Measurements from ENCODE around the gene CAPRIN2.

CAPRIN2 gene

DNA sequence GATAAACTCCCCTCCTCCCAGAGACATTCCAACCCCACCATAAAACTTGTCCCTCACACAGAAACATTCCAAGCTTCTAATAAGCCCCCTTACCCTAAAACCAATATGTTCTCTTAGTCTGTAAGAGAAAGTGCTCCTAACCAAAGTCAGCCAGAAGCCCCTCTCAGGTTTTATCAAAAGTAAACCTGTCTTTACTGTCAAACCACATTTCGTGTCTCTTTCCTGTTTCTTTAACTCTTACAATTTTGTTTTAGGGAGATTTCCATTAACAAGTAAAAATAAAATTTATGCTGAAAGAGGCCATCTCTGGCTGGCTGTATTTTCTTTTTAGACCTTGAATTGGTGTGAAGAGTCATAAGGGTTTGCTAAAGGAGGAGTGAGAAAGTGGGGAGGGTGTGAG, 29.8 kb upstream of the CAPRIN2 start:
- no peak overlapping the region for H3K4me3 ChIP-seq (ENCODE audit: low read depth, low read length)
- TF ChIP-seq CTCF (IDR thresholded peaks at IDR 0.05; ENCODE audit: borderline replicate concordance, insufficient read depth, low read depth, low read length) = no peak

DNA sequence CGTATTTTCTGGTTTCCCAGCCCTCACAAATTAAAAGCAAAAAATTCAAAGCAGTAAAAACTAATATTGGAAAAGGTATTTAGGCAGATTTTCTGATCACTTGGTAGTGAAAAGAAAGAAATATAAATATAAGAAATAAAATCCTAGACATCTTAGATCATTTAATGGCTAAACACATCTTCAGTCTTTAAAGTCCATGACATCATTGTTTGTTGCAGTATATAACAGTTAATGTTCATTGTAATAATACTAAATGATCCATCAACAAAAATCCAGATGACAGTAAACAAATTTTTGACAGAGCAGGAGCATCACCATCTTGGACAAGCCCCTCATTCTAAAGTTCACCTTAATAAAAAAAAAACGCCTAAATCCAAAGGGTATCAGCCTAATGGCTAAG, 29.2 kb upstream of the CAPRIN2 start:
- H3K4me3 ChIP-seq (ENCODE audit: low read depth, low read length) = no peak overlapping the region
- TF ChIP-seq CTCF (IDR thresholded peaks at IDR 0.05; ENCODE audit: borderline replicate concordance, insufficient read depth, low read depth, low read length) = no peak

- H3K4me3 ChIP-seq (ENCODE audit: low read depth, low read length) = no peak overlapping the region
- TF ChIP-seq CTCF (IDR thresholded peaks at IDR 0.05; ENCODE audit: borderline replicate concordance, insufficient read depth, low read depth, low read length) = no peak
Observed at GRCh38 chr12:30782316-30783173, 27.8 kb upstream of the CAPRIN2 start.

DNA sequence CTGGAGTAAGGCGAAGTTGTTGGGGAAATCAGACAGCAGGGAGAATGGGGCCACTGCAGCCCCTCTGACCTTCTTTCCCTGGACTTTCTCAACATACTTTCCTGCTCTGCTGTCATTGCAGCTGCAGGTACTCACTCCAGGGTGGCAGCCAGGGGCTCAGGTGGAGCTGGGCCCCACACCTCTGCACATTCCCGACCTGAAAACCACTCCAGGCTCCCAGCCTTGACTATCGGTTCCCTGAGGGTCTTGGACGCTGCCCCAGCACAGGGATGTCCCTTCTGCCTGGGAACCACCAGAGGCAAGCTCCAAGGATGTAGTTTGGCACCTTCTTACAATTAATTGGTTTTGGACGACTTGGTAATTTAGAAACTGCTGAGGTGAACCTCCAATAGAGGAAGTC, 24.8 kb upstream of the CAPRIN2 start:
- H3K4me3 ChIP-seq (ENCODE audit: low read depth, low read length) = no peak overlapping the region
- TF ChIP-seq CTCF (IDR thresholded peaks at IDR 0.05; ENCODE audit: borderline replicate concordance, insufficient read depth, low read depth, low read length) = no peak

- TF ChIP-seq CTCF (IDR thresholded peaks at IDR 0.05; ENCODE audit: borderline replicate concordance, insufficient read depth, low read depth, low read length) = no peak
Observed at GRCh38 chr12:30779178-30779577, 24.4 kb upstream of the CAPRIN2 start.

DNA sequence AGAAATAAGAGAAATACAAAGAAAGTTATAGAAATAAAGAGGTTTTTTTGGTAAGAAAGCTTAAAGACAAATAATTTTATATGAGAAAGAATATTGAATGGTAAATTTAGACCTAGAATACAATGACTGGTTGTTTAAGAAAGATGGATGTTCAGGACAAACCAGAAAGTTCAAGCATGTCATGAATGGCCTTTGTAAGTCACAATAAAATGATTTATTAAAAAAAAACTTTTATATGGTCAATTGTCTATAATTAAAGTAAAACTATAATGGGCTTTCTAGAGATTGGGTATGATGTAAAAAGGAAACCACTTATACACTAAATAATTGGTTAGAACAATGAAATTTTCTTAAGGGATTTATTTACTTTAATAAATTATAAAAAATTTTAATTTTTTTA, 19.8 kb upstream of the CAPRIN2 start:
- H3K4me3 ChIP-seq (ENCODE audit: low read depth, low read length) = no peak overlapping the region
- no peak for TF ChIP-seq CTCF (IDR thresholded peaks at IDR 0.05; ENCODE audit: borderline replicate concordance, insufficient read depth, low read depth, low read length)

More at GRCh38 chr12:30779178-30779577, 24.4 kb upstream of the CAPRIN2 start:
- no peak overlapping the region for H3K4me3 ChIP-seq (ENCODE audit: low read depth, low read length)

DNA sequence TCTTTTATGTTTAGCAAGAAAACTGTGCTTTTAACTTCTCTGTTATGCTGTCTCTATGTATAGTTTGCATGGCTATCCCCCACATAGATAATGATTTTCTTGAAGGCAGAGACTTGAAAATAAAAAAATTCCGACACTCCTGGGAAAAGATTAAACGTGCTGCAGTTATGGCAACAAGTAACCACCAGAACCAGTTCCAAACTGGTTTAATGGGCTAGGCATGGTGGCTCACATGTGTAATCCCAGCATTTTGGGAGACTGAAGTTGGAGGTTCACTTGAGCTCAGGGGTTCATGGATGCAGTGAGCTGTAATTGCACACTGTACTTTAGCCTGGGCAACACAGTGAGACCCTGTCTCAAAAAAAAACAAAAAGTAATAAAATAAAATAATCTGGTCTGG, 15.1 kb upstream of the CAPRIN2 start:
- H3K4me3 ChIP-seq (ENCODE audit: low read depth, low read length) = no peak overlapping the region
- TF ChIP-seq CTCF (IDR thresholded peaks at IDR 0.05; ENCODE audit: borderline replicate concordance, insufficient read depth, low read depth, low read length) = no peak

Measured in GM12875 (cell line).